ENCODE measurements around the gene SLC2A4.

The SLC2A4 gene

GRCh38 chr17:7280519-7281073, 922 bp upstream of the SLC2A4 start:
- peak; percentile 94 for DNase-seq

GRCh38 chr17:7281953-7282751, 634 bp downstream of the SLC2A4 start:
- no peak for DNase-seq

DNA sequence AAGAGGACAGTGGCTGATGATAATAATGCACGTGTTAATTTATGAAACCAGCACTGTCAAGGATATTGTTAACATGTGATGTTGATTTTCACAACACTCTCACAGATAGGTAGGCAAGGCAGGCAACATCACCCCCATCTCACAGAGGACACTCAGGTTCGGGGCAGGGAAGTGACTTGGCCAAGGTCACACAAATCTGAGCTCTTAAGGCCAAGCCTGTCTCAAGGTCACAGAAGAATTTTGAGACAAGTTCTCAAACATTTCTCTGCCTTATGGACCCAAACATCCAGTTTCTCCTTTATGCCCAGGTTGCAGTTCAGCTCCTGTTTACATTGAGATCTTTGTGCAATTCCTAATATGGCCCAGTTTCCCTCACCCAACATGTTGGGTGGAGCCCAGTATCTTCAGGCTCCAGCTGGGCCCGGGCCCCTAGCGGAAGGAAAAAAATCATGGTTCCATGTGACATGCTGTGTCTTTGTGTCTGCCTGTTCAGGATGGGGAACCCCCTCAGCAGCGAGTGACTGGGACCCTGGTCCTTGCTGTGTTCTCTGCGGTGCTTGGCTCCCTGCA, 1.3 kb downstream of the SLC2A4 start:
- no peak for DNase-seq

GRCh38 chr17:7283471-7284216, 2.1 kb downstream of the SLC2A4 start:
- DNase-seq: no peak

GRCh38 chr17:7284911-7285310, 3.4 kb downstream of the SLC2A4 start:
- DNase-seq: no peak

GRCh38 chr17:7285679-7286078, 4.2 kb downstream of the SLC2A4 start:
- no peak for DNase-seq

DNA sequence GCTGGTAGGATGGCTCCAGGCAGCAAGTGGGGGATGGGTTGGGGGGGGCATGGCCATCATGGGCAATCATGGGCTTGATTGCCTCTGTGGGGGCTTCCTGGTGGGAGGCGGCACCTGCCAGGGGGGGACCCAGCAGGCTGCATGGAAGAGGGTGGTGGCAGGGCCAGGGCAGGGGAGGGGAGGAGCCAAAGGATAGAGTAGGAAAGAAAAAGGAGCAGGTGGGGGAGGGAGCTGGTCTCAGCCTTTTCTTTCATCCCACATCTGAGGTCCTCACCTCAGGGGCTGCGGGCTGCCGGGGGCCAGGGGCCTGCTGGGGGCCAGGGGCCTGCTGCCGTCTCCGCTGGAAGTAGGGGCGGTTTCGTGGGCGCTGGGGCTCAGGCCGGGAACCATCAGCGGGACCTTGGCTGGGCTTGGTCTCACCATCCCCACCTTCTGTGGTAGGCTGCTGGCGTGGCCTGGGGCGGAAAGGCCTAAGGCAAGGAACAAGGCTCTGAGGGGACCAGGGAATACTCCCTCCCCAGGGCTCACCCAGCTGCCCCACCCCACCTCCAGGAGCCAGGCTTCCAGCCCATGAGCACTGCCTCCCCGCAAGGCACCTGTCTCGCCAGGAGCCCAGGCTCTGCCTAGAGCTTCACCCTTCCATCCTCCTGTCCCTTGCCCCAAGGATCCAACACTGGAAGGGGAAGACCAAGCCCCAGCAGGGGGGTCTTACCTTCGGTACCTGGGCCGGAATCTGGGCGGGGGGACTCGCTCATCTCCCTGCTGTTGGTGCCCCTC, 7.9 kb downstream of the SLC2A4 start:
- no peak for DNase-seq

GRCh38 chr17:7290166-7290565, 8.6 kb downstream of the SLC2A4 start:
- DNase-seq: no peak

GRCh38 chr17:7290685-7291084, 9.2 kb downstream of the SLC2A4 start:
- no peak for DNase-seq

DNA sequence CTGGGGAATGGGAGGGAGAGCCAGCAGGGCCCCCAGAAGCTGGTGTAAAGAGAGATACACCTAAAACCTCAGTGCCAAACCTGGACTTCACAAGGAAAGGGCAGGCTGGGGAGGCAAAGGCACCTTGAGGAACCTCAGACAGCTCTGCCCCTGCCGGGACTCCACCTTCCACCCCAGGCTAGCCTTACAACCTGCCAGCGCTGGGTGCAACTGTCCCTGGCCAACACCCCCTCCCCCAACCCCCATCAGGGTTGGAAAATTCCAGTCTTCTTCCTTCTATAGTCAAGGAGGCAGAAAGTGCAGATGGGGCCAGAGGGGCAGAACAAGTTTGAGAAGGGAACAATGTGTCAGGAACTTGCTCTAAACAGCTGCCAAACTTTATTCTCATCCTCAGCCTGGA, 10.7 kb downstream of the SLC2A4 start:
- no peak for DNase-seq

- no peak for DNase-seq
Measured at GRCh38 chr17:7292729-7293128, 11.2 kb downstream of the SLC2A4 start.

- no peak for DNase-seq
Measured at GRCh38 chr17:7293159-7293558, 11.6 kb downstream of the SLC2A4 start.

GRCh38 chr17:7293816-7294613, 12.5 kb downstream of the SLC2A4 start:
- DNase-seq: no peak

GRCh38 chr17:7294614-7295153, 13.2 kb downstream of the SLC2A4 start, which contains the start of gene YBX2:
YBX2 (minus strand) TSS chr17:7294639; CDS start chr17:7294500, 139 bp downstream.
- no peak for DNase-seq

DNA sequence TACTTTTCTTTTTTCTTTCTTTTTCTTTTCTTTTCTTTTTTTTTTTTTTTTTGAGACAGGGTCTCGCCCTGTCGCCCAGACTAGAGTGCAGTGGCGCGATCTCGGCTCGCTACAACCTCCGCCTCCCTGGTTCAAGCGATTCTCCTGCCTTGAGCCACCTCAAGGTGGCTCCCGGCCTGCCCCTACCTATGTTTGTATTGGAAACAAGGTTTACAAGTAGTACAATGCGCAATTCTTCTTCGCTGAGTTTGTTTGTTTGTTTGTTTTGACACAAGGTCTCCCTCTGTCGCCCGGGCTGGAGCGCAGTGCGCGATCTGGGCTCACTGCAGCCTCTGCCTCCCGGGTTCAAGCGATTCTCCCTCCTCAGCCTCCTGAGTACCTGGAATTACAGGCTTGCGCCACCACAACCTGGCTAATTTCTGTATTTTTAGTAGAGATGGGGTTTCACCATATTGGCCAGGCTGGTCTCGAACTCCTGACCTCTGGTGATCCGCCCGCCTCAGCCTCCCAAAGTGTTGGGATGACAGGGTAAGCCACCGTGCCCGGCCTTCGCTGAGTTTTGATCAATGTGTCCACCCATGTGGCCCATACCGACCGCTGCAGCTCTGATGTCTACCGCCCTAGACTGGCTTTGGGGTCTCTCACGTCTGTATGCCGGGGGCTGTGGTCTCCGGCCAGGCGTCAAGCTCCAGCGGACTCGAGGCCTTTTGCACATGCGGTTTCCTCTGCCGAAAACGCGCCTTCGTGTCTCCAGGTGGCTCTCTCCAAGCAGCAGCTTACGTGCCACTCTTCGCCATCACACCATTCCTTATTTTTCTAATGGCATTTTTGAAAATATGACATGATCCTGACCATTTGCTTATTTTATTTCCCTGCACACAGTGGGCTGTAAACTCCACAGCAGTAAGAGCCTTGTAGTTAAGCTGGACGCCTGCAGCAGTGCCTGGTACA, 14.0 kb downstream of the SLC2A4 start:
- DNase-seq: no peak

DNA sequence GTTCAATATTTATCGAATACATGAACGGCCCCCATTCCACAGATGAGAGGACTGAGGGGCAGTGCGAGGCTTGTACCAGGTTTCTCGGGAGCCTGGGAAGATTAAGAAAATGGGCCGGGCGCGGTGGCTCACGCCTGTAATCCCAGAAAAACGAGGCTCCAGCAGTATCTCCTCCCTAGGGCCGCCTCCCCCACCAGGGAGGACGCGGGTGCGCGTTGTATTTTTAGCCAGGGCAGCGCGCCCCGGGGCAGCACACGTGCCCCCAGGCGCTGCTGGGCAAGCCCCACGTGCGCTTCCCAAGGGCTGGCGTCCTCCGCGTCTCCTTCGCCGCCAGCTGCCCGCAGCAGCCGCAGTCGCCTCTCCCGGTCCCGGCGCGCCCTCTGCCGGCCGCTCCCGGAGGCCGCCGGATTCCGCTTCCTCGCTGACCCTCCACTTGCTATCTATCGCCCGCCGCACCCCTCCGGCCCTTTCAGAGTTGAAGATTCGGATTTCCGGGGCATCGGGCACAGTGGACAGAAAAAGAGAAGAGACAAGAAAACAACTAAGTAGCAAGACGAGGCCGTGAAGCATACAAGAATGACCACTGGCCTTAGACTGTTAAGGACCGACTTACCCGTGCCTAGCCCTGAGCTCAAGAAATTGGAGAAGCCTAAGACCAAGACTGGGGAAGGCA, 14.8 kb downstream of the SLC2A4 start:
- DNase-seq: peak; percentile 58

GRCh38 chr17:7304179-7304578, 22.7 kb downstream of the SLC2A4 start:
- DNase-seq: no peak

- DNase-seq: peak; percentile 100
Measured at GRCh38 chr17:7306911-7307685, 25.6 kb downstream of the SLC2A4 start, which contains the start of gene EIF5A. EIF5A (plus strand) TSS chr17:7307628; CDS start chr17:7309636, 2,008 bp downstream.
